Glomerular visceral epithelial cell (primary cell): ENCODE results near the gene PUM1.
"Not testable (repeated sequence)": the region's sequence is repeated elsewhere in the genome, so short reads cannot be mapped to it uniquely, and the experiment has no call there.

Experiments
- DNase-seq: peaks from one replicate; pipeline ENCODE4 v3.0.0-alpha.2; 2016; ENCODE audit errors: extremely low spot score

Gene PUM1

GRCh38 chr1:30995990-30996612 is 69.4 kb downstream of the PUM1 start:
- no peak for DNase-seq

- no peak for DNase-seq
These were observed 73.5 kb downstream of the PUM1 start for GRCh38 chr1:30991862-30992606.

- DNase-seq = no peak
These were observed 74.9 kb downstream of the PUM1 start for GRCh38 chr1:30990591-30990990.

- DNase-seq = no peak
These were observed 77.5 kb downstream of the PUM1 start for GRCh38 chr1:30988045-30988444.

DNA sequence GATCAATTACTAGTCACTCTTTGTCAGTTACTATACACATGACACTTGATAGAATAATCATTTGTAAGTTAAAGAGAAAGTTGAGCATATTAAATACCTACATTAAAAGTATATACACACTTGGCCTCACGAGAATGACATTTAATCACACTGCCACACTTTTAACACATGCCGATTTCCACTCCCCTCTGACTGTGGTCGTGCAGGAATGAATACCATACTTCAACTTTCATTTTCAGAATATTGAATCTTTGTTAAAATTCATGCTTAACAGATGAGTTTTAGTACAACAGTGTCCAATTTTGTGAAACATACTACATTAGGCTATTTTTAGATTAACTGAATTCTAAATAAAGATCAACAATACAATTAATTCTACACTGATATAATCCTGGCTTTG is 78.8 kb downstream of the PUM1 start:
- DNase-seq = no peak

- no peak for DNase-seq
These were observed 80.5 kb downstream of the PUM1 start for GRCh38 chr1:30984991-30985503.

- DNase-seq = no peak
These were observed 81.2 kb downstream of the PUM1 start for GRCh38 chr1:30984165-30984889.

GRCh38 chr1:30982937-30983336 is 82.6 kb downstream of the PUM1 start:
- no peak for DNase-seq

- DNase-seq = no peak
These were observed 83.1 kb downstream of the PUM1 start for GRCh38 chr1:30982431-30982830.

- DNase-seq = no peak
These were observed 84.3 kb downstream of the PUM1 start for GRCh38 chr1:30981172-30981571.

GRCh38 chr1:30977511-30977910 is 88.0 kb downstream of the PUM1 start:
- no peak for DNase-seq

- DNase-seq = peak; percentile 39
These were observed 88.4 kb downstream of the PUM1 start for GRCh38 chr1:30977105-30977504.

- peak; percentile 47 for DNase-seq
These were observed 89.4 kb downstream of the PUM1 start for GRCh38 chr1:30976143-30976542.

- DNase-seq = no peak
These were observed 90.3 kb downstream of the PUM1 start for GRCh38 chr1:30975217-30975616.

GRCh38 chr1:30974536-30974935 is 91.0 kb downstream of the PUM1 start:
- no peak for DNase-seq

DNA sequence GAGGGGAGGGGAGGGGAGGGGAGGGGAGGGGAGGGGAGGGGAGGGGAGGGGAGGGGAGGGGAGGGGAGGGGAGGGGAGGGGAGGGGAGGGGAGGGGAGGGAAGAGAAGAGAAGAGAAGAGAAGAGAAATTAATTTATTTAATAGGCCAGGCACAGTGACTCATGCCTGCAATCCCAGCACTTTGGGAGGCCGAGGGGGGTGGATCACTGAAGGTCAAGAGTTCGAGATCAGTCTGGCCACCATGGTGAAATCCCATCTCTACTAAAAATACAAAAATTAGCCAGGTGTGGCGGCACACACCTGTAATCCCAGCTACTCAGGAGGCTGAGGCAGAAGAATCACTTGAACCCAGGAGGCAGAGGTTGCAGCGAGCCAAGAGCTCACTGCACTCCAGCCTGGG is 93.2 kb downstream of the PUM1 start:
- DNase-seq = not testable (repeated sequence)

GRCh38 chr1:30971496-30971895 is 94.0 kb downstream of the PUM1 start:
- no peak for DNase-seq

DNA sequence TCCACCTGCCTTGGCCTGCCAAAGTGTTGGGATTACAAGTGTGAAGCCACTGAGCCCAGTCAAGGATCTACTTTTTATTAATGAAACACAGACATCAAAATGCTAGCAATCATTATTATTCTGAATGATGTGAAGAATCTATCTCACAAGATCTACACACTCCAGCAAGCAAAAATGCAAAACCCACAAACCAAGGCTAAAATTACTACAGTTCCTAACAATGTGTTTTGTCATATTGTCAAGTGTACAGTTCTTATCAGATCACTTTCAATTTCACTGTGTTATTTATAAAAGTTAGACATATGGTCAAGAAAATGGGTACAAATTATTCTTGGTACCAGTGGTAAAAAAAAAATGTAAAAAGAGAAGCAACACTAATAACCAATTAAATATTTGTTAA is 95.6 kb downstream of the PUM1 start:
- DNase-seq = no peak

DNA sequence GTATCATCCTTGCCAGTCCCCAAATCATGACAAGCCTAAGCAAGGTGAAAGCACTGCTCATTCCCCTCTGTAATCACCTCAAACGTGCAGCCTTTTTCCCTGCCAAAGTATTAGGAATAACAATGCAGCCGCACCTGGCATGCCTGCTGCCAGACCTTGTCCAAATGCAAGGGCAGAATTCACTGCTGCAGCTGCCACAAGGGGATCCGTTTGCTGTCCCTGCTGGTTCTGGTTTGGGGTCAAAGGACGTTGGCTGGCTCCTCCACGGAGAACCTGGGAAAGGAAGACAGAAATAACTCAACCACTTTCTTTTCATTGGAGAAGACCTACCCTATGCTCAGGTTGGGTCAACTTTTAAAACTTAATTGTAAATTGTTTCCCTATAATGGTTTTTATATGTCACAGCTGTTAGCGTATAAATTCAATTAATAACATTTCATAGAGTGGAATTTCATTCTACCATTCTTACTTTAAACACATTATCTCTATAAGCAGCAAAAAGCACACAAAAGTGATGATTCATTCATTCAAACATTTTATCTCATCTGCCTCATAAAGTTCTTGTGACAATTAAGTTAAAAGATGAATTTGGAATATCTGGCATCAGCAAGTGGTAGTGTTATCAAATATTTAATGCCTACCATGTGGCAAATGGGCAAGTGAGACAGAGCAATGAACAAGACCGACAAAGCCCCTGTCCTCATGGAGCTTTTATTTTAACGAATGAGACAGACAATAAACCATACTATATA is 97.1 kb downstream of the PUM1 start:
- no peak for DNase-seq

DNA sequence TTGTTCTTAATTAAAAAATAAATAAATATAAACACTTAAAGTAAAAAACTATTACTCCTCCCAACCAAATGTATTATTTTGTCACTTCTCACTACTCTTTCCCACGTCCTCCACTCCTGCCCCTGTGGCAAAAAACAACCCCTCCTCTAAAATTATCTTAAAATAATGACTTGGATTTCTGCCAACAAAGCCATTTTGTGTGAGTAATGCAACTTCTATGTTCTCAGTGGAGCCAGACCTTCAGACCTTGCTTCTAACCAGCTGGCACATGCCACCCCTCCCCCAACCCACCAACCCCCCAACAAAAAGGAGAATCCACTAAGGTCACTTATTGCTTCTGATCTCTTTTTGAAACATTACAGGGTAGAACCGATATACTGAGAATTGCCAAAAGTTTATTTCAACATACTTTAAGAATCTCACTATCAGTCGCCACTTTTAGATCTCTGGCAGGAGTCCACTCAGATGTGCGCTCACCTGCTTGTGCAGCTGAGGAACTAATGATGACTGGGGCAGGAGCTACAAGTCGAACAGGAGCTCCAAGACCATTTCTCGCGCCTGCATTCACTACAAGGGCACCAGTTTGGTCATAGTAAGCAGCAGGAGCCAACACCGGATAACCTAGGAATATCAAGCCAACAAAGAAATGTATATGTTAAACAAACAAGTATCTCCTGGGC is 98.7 kb downstream of the PUM1 start:
- peak; percentile 72 for DNase-seq

DNA sequence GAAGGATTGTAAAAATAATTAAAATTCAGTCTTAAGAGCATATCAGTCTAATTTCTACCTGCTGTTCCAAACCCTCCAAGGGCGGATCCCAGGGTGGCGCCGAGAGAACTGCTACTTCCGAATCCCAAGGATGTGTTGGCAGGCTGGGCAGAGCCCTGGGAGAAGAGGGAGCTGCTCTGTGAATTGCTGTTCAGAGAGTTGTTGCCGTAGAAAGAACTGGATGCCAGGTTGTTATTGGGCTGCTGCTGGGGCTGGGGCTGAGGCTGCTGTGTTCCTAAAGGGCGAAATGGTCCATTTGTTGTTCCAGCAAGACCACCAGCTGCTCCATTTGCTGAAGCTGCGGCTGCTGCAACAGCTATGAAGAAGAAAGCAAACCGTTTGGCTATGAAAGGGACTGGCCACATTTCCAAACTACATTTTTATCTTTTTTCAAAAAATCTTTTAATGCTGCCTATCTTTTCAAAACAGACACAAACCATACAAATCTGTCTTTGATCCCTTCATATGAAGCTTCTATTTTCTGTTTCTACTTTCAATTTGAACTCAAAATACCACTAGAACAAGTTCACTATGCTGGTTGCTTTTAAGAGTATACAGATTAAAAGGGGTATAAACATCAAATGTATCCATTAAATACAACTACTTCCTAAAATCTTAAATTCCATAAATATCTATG is 99.5 kb downstream of the PUM1 start:
- DNase-seq = no peak
